Liver (tissue), 3 donors: ENCODE measurements around the gene OGDHL.

Experiments
- HNF4A ChIP-seq, 2 donors: conservative IDR thresholded peaks; 2 replicates each; pipeline ENCODE4 v1.6.1; 2016; ENCODE audit warnings: antibody characterized with exemption in 2 of 2, mild to moderate bottlenecking in 2 of 2
- JUND ChIP-seq, 2 donors: IDR thresholded peaks; 2 replicates each; pipeline ENCODE4 v1.6.1; 2016; ENCODE audit warnings: antibody characterized with exemption in 2 of 2
- TF ChIP-seq, protein P1 (sequence below): fragments of 150-350 bp; IDR thresholded peaks from 2 replicates; pipeline ENCODE4 v1.5.1; 2017; ENCODE audit warnings: improper control_type of control experiment, low read depth, low read length; ENCODE audit not compliant: missing input control
- donor health status: healthy.
- donor health status: healthy.

DNA sequence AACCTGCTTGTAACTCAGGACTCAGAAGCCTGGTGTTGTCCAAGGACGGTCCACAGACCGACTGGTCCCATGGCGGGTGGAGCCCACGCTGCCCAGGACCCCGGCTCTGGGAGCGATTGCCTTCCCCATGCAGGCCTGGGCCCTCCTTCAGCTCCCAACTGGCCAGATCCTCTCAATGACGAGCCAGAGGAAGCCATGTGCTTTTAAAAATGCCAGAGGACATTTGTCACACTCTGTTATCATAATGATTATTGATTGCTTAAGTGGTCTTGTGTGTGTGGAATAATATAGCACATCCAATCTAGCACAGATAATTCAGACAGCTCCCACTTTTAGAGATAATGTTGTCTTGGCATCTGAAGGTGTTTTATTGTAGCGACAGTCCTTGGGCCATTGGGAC lies 22.6 kb upstream of the OGDHL start:
- TF ChIP-seq JUND (IDR thresholded peaks at IDR 0.05) (no peak), HNF4A (conservative IDR thresholded peaks at IDR 0.05) (no peak)
- TF ChIP-seq, protein P1, sequence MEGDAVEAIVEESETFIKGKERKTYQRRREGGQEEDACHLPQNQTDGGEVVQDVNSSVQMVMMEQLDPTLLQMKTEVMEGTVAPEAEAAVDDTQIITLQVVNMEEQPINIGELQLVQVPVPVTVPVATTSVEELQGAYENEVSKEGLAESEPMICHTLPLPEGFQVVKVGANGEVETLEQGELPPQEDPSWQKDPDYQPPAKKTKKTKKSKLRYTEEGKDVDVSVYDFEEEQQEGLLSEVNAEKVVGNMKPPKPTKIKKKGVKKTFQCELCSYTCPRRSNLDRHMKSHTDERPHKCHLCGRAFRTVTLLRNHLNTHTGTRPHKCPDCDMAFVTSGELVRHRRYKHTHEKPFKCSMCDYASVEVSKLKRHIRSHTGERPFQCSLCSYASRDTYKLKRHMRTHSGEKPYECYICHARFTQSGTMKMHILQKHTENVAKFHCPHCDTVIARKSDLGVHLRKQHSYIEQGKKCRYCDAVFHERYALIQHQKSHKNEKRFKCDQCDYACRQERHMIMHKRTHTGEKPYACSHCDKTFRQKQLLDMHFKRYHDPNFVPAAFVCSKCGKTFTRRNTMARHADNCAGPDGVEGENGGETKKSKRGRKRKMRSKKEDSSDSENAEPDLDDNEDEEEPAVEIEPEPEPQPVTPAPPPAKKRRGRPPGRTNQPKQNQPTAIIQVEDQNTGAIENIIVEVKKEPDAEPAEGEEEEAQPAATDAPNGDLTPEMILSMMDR, result no peak
